AG04449 (cell line): Measurements from ENCODE around the gene BNIPL.

Experiments used
- CTCF ChIA-PET: fragments of 350-600 bp; formaldehyde crosslinking; extraction: SDS; loops from one replicate; lab custom pipeline; 2021; ENCODE audit warnings: antibody characterized with exemption; lab: Yijun Ruan, JAX
- POLR2A ChIA-PET: fragments of 400-600, 350-600 bp; formaldehyde crosslinking; extraction: SDS; loops from one replicate; lab custom pipeline; 2020; ENCODE audit warnings: antibody characterized with exemption, inconsistent platforms; lab: Yijun Ruan, JAX
- DNase-seq: peaks from one replicate; pipeline ENCODE4 v3.0.0-alpha.2; 2010; ENCODE audit warnings: low read depth, low spot score
- H3K4me3 ChIP-seq: 2 replicates; pipeline ENCODE4 v1.5.1; 2011; ENCODE audit warnings: low read depth, mild to moderate bottlenecking, control low read depth, low read length
- TF ChIP-seq, protein P1 (sequence below): IDR thresholded peaks from one replicate; pipeline ENCODE4 v1.5.1; 2011; ENCODE audit warnings: mild to moderate bottlenecking, moderate library complexity, low read length, control low read depth, inconsistent platforms; ENCODE audit not compliant: insufficient read depth; ENCODE audit errors: missing control alignments

The BNIPL gene

DNA sequence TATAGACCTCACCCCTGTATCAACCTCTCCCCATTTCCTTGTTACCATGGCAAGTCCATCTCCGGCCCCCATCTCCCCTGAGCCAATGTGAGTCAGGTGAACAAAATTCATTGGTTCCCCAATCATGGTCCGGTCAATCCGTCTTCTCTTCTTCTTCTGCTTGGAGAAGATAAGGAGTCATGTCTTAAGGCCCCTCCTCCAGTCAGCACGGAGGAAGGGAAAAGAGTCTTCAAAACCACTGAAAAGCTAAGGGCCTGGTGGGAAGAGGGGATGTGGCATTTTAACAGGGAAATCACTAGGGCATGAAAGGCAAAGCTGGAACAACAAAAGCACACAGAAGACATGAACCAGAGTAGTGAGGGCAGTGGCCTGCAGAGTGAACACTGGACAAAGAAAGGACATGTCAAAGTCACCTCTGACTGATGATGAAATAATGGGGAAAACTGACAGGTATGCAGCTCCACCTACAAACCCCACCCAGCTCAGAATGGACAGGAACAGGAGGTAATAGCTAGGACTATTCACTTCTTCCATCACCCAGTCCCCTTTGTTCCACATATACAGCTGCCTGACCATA, 18.7 kb downstream of the BNIPL start:
- H3K4me3 ChIP-seq: no peak overlapping the region
- TF ChIP-seq, protein P1, sequence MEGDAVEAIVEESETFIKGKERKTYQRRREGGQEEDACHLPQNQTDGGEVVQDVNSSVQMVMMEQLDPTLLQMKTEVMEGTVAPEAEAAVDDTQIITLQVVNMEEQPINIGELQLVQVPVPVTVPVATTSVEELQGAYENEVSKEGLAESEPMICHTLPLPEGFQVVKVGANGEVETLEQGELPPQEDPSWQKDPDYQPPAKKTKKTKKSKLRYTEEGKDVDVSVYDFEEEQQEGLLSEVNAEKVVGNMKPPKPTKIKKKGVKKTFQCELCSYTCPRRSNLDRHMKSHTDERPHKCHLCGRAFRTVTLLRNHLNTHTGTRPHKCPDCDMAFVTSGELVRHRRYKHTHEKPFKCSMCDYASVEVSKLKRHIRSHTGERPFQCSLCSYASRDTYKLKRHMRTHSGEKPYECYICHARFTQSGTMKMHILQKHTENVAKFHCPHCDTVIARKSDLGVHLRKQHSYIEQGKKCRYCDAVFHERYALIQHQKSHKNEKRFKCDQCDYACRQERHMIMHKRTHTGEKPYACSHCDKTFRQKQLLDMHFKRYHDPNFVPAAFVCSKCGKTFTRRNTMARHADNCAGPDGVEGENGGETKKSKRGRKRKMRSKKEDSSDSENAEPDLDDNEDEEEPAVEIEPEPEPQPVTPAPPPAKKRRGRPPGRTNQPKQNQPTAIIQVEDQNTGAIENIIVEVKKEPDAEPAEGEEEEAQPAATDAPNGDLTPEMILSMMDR: no peak
- ChIA-PET POLR2A (no interaction called here), CTCF (interaction anchor here (1.0 kb wide), 1 partner anchor 30 kb away, joined by 3 read pairs; no protein-coding TSS in a partner anchor)
- no peak for DNase-seq

DNA sequence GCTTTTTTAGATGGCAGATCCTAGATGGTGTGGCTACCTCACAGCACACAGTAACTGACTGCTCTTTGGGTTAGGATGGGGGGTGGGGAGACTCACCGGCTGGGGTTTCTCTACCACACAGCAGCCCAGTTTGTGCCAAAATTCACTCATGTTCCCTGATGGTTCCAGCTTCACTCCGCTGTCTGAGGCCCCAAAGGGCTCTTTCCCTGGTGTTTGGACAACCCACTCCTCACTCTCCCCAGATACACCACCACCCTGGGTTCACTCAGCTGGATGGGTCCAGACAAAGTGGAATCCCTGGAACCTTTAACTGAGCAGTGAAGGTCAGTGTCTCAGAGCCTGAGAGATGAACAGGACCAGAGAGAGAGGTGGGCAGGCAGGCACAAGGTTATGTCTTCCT, 19.2 kb downstream of the BNIPL start:
- TF ChIP-seq, protein P1: no peak
- H3K4me3 ChIP-seq: no peak overlapping the region
- no peak for DNase-seq
- CTCF ChIA-PET: interaction anchor here (1.0 to 1.1 kb wide), 2 partner anchors 12 to 31 kb away, joined by 3 read pairs; no protein-coding TSS in a partner anchor
- POLR2A ChIA-PET: no interaction called here

DNA sequence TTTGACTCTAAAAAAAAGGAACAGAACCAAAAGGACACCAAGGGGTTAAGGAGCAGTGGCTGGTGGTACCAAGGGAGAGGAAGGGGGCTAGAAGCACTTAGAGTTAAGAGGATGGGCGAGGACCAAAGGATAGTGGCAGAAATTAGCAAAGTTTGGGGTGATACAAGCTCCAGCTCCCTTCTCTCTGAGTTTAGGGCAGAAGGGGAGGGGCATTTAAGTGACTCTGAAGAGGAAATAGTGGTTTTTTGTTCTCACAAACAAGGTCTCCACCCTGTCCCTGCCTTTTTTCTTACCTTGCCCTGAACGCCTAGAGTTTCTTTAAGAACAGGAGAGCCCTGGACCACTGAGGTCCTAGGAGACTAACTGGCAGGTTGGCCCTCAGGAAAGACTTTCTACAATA, 19.8 kb downstream of the BNIPL start:
- ChIA-PET CTCF (interaction anchor here (1.0 to 1.1 kb wide), 3 partner anchors 11 to 43 kb away, joined by 3 read pairs; no protein-coding TSS in a partner anchor), POLR2A (no interaction called here)
- TF ChIP-seq, protein P1: no peak
- DNase-seq: no peak
- no peak overlapping the region for H3K4me3 ChIP-seq

DNA sequence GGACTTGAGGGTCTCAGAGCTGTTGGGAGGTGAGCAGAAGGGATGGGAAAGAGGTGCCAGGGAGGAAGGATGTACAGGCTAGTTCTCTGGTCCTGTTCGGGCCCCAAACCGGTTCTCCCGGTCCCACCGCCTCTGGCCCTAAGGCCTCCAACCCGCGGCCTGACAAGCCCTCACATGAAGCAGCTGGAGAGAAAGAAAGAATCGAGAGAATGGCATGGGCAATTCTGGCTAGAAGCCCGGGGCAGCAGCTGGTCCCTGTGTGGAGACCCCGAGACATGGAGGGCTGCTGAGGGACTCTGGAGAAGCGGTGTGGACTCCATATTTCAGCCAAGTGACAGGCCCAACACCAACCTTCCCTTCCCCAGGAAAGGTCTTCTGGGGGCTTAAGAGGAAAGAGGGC, 22.3 kb downstream of the BNIPL start:
- ChIA-PET CTCF (interaction anchor here (0.6 to 4.9 kb wide), 7 partner anchors 8 to 193 kb away, joined by 3 to 26 read pairs (median 6); partner anchors contain the start of genes C1orf56 and GABPB2), POLR2A (interaction anchor here (6.5 kb wide), 1 partner anchor 10 kb away, joined by 56 read pairs; the partner anchor contains the start of gene C1orf56)
- no peak for DNase-seq

DNA sequence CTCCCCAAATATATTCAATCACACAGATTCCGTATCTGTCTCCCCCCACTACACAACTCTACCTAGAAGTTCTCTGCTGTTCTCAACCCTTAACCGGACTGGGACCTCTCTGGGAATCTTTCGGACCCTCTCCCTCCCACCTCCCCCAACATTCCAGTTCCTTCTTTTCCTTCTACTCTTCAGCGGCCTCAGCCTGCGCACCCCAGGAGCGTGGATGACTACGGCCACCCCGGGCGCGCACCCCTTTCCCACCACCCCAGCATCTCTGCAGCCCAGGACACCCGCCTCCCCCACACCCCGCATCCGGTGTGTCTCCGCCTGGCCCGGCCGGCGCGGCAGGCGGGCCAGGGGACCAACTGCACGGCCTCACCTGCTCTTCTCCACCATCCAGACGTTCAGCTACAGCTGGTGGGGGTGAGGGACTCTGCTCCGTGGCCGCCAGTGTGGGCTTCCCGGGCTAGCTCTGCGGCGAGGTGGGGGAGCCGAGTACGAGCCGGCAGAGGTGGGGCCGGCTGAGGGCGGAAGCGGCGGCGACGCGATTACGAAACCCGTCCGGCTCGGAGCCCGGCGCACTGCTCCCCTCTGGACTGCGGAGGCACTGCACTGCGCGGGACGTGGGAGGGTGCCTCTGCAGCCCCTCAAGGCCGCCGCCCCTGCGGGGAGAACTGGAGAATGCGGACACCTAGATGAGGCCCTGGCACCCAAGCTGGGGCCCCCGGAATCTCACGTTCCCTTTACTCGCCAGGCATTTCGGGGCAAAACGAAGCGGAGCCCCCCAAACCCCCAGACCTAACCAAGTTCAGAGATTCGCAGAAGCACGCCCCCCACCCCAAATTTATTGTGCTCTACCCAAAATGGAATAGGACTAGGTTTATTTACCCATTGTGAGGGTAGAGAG, 23.0 kb downstream of the BNIPL start, which contains the start of gene CDC42SE1:
Gene CDC42SE1 (minus strand): TSS at position 514 of the 898 bp plus-strand sequence. CDS start 3,892 bp downstream, outside the sequence.
- DNase-seq: peak; percentile 10
- TF ChIP-seq, protein P1: peak; percentile 92
- ChIA-PET POLR2A (interaction anchor here (0.8 to 6.5 kb wide), 2 partner anchors 10 to 11 kb away, joined by 3 to 56 read pairs; partner anchors contain the start of genes C1orf56 and GABPB2), CTCF (interaction anchor here (0.9 to 4.9 kb wide), 7 partner anchors 9 to 193 kb away, joined by 3 to 26 read pairs (median 6); partner anchors contain the start of genes C1orf56 and GABPB2)
- H3K4me3 ChIP-seq: peak within 1 kb of the TSS; percentile 94

More for the DNA sequence above, 22.3 kb downstream of the BNIPL start:
- TF ChIP-seq, protein P1: no peak
- peak overlapping the region; percentile 94 for H3K4me3 ChIP-seq
